HCT116 (cell line): ENCODE measurements around the gene SCN2B. TPM values are rescaled to one million over a fixed set of nuclear protein-coding genes. Genes with fewer than 3 reads are reported as not detected.

ENCODE experiments used
- ATAC-seq: fragments of 200-7000 bp; cut with Tn5 transposase; 2 replicates; pipeline ENCODE4 v1.9.1; 2020; ENCODE audit warnings: mild to moderate bottlenecking, moderate library complexity
- BruUV-seq: library from RNA; stranded (reverse); fragments of 400-500 nt; replicated peaks from 2 replicates; lab custom pipeline; 2021; lab: Mats Ljungman, UMichigan
- CTCF ChIA-PET: fragments of 300-600 bp; sonication (Branson Sonifier 250); formaldehyde crosslinking; loops from one replicate; lab custom pipeline; 2021; ENCODE audit warnings: antibody characterized with exemption; lab: Charles Lee
- POLR2A ChIA-PET: fragments of 300-600, 350-600 bp; sonication (Branson Sonifier 250); formaldehyde crosslinking; loops from one replicate; lab custom pipeline; 2021; ENCODE audit warnings: antibody characterized with exemption; lab: Charles Lee
- RAD21 ChIA-PET, 2 experiments: fragments of 300-600 bp; sonication (Branson Sonifier 250); formaldehyde crosslinking; loops; one replicate each; lab custom pipeline; 2023; ENCODE audit warnings: low total read pairs in 2 of 2; ENCODE audit not compliant: uncharacterized antibody in 2 of 2, unreplicated experiment in 2 of 2, low non-redundant PET in 1 of 2; lab: Charles Lee
- DNase-seq: peaks from one replicate; pipeline ENCODE4 v3.0.0-alpha.2; 2010; ENCODE audit warnings: low read depth, low spot score
- H2AFZ ChIP-seq: fragments of 200-600 bp; shearing (Covaris generic), sonication (generic); 2 replicates; pipeline ENCODE4 v1.6.1; 2017; ENCODE audit warnings: low read depth, mixed run types, mixed read lengths, antibody characterized with exemption, low read length; ENCODE audit not compliant: poor library complexity, severe bottlenecking
- H3K27ac ChIP-seq: 2 replicates; pipeline ENCODE4 v1.5.1; 2012; ENCODE audit warnings: low read depth, low read length
- H3K27me3 ChIP-seq: fragments of 200-600 bp; sonication (generic); 2 replicates; pipeline ENCODE4 v1.6.1; 2016; ENCODE audit warnings: mixed run types, low read length, mixed read lengths; ENCODE audit not compliant: insufficient read depth
- H3K36me3 ChIP-seq, 2 experiments: fragments of 200-500 bp in 1 of 2; fragments of 200-600 bp in 1 of 2; sonication (Bioruptor generic) in 1 of 2; sonication (generic) in 1 of 2; 2 replicates each; pipeline versions ENCODE4 v1.5.1 to v1.6.1; 2014 to 2016; ENCODE audit warnings: low read length in 2 of 2, inconsistent platforms in 1 of 2, mixed read lengths in 1 of 2, mixed run types in 1 of 2; ENCODE audit not compliant: insufficient read depth in 2 of 2, control insufficient read depth in 1 of 2
- H3K4me1 ChIP-seq, 2 experiments: fragments of 200-600 bp in 1 of 2; sonication (generic) in 1 of 2; 2 replicates each; pipeline versions ENCODE4 v1.5.1 to v1.6.1; 2012 to 2017; ENCODE audit warnings: low read length in 2 of 2, inconsistent platforms in 1 of 2, mild to moderate bottlenecking in 1 of 2, mixed read lengths in 1 of 2, mixed run types in 1 of 2, moderate library complexity in 1 of 2; ENCODE audit not compliant: insufficient read depth in 2 of 2, control insufficient read depth in 1 of 2
- H3K4me2 ChIP-seq: fragments of 200-600 bp; sonication (generic); 2 replicates; pipeline ENCODE4 v1.6.1; 2017; ENCODE audit warnings: mixed run types, low read length, mixed read lengths
- H3K4me3 ChIP-seq, 2 experiments: fragments of 200-600 bp in 1 of 2; sonication (generic) in 1 of 2; replicated peaks in 1 of 2; 2 replicates each; pipeline ENCODE4 v1.5.1; 2011 to 2016; ENCODE audit warnings: low read length in 2 of 2, control low read depth in 1 of 2, low read depth in 1 of 2, mild to moderate bottlenecking in 1 of 2, mixed read lengths in 1 of 2, mixed run types in 1 of 2
- H3K79me2 ChIP-seq: fragments of 200-600 bp; sonication (generic); 2 replicates; pipeline ENCODE4 v1.6.1; 2017; ENCODE audit warnings: mild to moderate bottlenecking, mixed run types, low read length, moderate library complexity, mixed read lengths; ENCODE audit not compliant: insufficient read depth
- H3K9ac ChIP-seq: fragments of 200-600 bp; sonication (generic); 2 replicates; pipeline ENCODE4 v1.6.1; 2016; ENCODE audit warnings: low read length, mixed read lengths
- H3K9me2 ChIP-seq: fragments of 200-600 bp; sonication (generic), shearing (Covaris generic); 2 replicates; pipeline ENCODE4 v1.6.1; 2017; ENCODE audit warnings: mixed run types, mild to moderate bottlenecking, moderate library complexity; ENCODE audit not compliant: insufficient read depth
- H3K9me3 ChIP-seq, 2 experiments: fragments of 200-500 bp in 1 of 2; fragments of 200-600 bp in 1 of 2; sonication (Bioruptor generic) in 1 of 2; sonication (generic) in 1 of 2; 2 replicates each; pipeline ENCODE4 v1.6.1; 2014 to 2017; ENCODE audit warnings: low read length in 2 of 2, mixed read lengths in 2 of 2, inconsistent platforms in 1 of 2, low read depth in 1 of 2, mild to moderate bottlenecking in 1 of 2, mixed run types in 1 of 2, moderate library complexity in 1 of 2; ENCODE audit not compliant: control insufficient read depth in 1 of 2, insufficient read depth in 1 of 2
- H4K20me1 ChIP-seq: fragments of 200-600 bp; sonication (generic), shearing (Covaris generic); 2 replicates; pipeline ENCODE4 v1.6.1; 2017; ENCODE audit warnings: mixed run types, mild to moderate bottlenecking, moderate library complexity; ENCODE audit not compliant: insufficient read depth
- CBX3 ChIP-seq: IDR thresholded peaks from 2 replicates; pipeline ENCODE4 v1.6.1; 2012; ENCODE audit warnings: low read depth
- CEBPB ChIP-seq: IDR thresholded peaks from 2 replicates; pipeline ENCODE4 v1.6.1; 2012; ENCODE audit warnings: low read depth
- EZH2phosphoT487 ChIP-seq: fragments of 200-600 bp; IDR thresholded peaks from 2 replicates; pipeline ENCODE4 v1.6.1; 2018; ENCODE audit warnings: antibody characterized with exemption, borderline replicate concordance
- REST ChIP-seq: IDR thresholded peaks from 2 replicates; pipeline ENCODE4 v1.6.1; 2012; ENCODE audit warnings: low read depth
- ZBTB33 ChIP-seq: IDR thresholded peaks from 2 replicates; pipeline ENCODE4 v1.6.1; 2011; ENCODE audit warnings: mild to moderate bottlenecking, low read length, moderate library complexity; ENCODE audit not compliant: insufficient replicate concordance; ENCODE audit errors: extremely low read depth
- ZFX ChIP-seq: fragments of 450-650 bp; IDR thresholded peaks from 2 replicates; pipeline ENCODE4 v1.6.1; 2017
- intact Hi-C: fragments of 100-400 bp; cut with micrococcal nuclease; formaldehyde crosslinking; loops from 2 replicates; pipeline ENCODE4 v1.10.0; 2022
- total RNA-seq: library from RNA; stranded (reverse); gene quantifications from one replicate; pipeline ENCODE4 v1.2.1, GENCODE V29; 2021; ENCODE audit not compliant: unreplicated experiment

SCN2B gene
- total RNA-seq, 1 experiment from 2014 or later: not detected

GRCh38 chr11:118223992-118224391 lies 47.6 kb upstream of the SCN2B start (continued):
- TF ChIP-seq REST (no peak), CEBPB (no peak), CBX3 (no peak)

- TF ChIP-seq ZFX: no peak
- TF ChIP-seq EZH2phosphoT487: no peak
- no peak for TF ChIP-seq ZBTB33
Observed at GRCh38 chr11:118223570-118223969, 47.1 kb upstream of the SCN2B start.

More at GRCh38 chr11:118223570-118223969, 47.1 kb upstream of the SCN2B start:
- Histone ChIP-seq H2AFZ (no peak overlapping the region), H3K4me1 (no peaks in the 10 kb centered on the region), H3K4me2 (no peak overlapping the region), H3K36me3 (no peaks in the 10 kb centered on the region), H3K4me3 (no peak overlapping the region), H3K9ac (no peak overlapping the region), H4K20me1 (no peaks in the 10 kb centered on the region), H3K9me2 (no peaks in the 10 kb centered on the region), H3K9me3 (no peaks in the 10 kb centered on the region), H3K27ac (no peak overlapping the region), H3K27me3 (no peaks in the 10 kb centered on the region; the same call in 1 of the 2 replicates), H3K79me2 (no peaks in the 10 kb centered on the region)
- DNase-seq (no peak), ATAC-seq (no peak)
- RAD21 ChIA-PET: no interaction called here
- POLR2A ChIA-PET: no interaction called here
- BruUV-seq: no TSS peak
- CTCF ChIA-PET: no interaction called here
- intact Hi-C loops: no loop called here
